Tibial artery (tissue), 4 donors: ENCODE measurements around the gene GOSR2.

Experiments
- DNase-seq, 2 donors: peaks; one replicate each; pipeline ENCODE4 v3.0.0-alpha.2; 2019
- H3K27ac ChIP-seq, 2 donors: fragments of 200-600 bp; sonication (generic) in 1 of 2; 1 replicate in 1 of 2; 2 replicates in 1 of 2; pipeline ENCODE4 v1.5.1; 2018 to 2019; ENCODE audit warnings: mild to moderate bottlenecking in 1 of 2
- H3K27me3 ChIP-seq, 2 donors: fragments of 200-600 bp; sonication (generic) in 1 of 2; one replicate each; pipeline versions ENCODE4 v1.5.1 to v1.6.0; 2016 to 2019
- H3K36me3 ChIP-seq, 3 donors: fragments of 200-600 bp; sonication (generic) in 2 of 3; one replicate each; pipeline ENCODE4 v1.5.1; 2016 to 2019; ENCODE audit warnings: mild to moderate bottlenecking in 2 of 3
- H3K4me1 ChIP-seq, 4 donors: fragments of 200-600 bp; sonication (generic) in 2 of 4; 1 replicate in 3 of 4; 2 replicates in 1 of 4; pipeline ENCODE4 v1.5.1; 2016 to 2019
- H3K4me3 ChIP-seq, 2 donors: fragments of 200-600 bp; sonication (generic) in 1 of 2; 1 replicate in 1 of 2; 2 replicates in 1 of 2; pipeline ENCODE4 v1.5.1; 2018 to 2019; ENCODE audit warnings: mild to moderate bottlenecking in 2 of 2
- H3K9me3 ChIP-seq, 3 donors: fragments of 200-600 bp; sonication (generic) in 1 of 3; one replicate each; pipeline ENCODE4 v1.5.1; 2016 to 2019
- intact Hi-C: fragments of 100-400 bp; cut with DNase I; formaldehyde crosslinking; loops from one replicate; pipeline ENCODE4 v1.15.0; 2023; ENCODE audit warnings: low total_unique reads
- TF ChIP-seq, protein P1 (sequence below), 2 experiments: fragments of 200-600 bp in 1 of 2; fragments of 450-650 bp in 1 of 2; IDR thresholded peaks; one replicate each; pipeline ENCODE4 v1.5.1; 2017 to 2019; ENCODE audit warnings: antibody characterized with exemption in 2 of 2, mild to moderate bottlenecking in 1 of 2, moderate library complexity in 1 of 2

GOSR2 gene

DNA sequence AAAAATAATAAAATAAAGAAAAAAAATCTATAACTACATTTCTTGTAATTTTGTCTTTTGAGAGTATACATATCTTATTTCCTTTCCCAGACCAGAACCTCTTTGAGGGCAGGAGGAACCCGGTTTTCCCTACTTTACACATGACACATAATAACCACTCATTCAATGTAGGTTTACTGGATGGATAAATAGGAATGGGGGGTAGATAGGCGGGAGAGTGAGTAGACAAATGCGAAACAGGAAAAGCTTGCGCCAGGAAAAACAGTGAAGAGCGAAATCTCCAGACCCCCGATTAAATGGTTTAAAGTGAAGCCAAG, 515 bp upstream of the GOSR2 start:
- intact Hi-C loops, result no loop called here
- TF ChIP-seq, protein P1, sequence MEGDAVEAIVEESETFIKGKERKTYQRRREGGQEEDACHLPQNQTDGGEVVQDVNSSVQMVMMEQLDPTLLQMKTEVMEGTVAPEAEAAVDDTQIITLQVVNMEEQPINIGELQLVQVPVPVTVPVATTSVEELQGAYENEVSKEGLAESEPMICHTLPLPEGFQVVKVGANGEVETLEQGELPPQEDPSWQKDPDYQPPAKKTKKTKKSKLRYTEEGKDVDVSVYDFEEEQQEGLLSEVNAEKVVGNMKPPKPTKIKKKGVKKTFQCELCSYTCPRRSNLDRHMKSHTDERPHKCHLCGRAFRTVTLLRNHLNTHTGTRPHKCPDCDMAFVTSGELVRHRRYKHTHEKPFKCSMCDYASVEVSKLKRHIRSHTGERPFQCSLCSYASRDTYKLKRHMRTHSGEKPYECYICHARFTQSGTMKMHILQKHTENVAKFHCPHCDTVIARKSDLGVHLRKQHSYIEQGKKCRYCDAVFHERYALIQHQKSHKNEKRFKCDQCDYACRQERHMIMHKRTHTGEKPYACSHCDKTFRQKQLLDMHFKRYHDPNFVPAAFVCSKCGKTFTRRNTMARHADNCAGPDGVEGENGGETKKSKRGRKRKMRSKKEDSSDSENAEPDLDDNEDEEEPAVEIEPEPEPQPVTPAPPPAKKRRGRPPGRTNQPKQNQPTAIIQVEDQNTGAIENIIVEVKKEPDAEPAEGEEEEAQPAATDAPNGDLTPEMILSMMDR (IDR thresholded peaks at IDR 0.05), result no peak
- Histone ChIP-seq H3K9me3 (no peaks in the 10 kb centered on the region), H3K36me3 (no peaks in the 10 kb centered on the region), H3K4me1 (peaks cover 0 to 39% (median 19%) of the 10 kb centered on the region in 4 donors), H3K27ac (peak overlapping the region; percentile 87 to 92), H3K27me3 (no peaks in the 10 kb centered on the region), H3K4me3 (peak overlapping the region; percentile 85 to 88)
- DNase-seq, result no peak

DNA sequence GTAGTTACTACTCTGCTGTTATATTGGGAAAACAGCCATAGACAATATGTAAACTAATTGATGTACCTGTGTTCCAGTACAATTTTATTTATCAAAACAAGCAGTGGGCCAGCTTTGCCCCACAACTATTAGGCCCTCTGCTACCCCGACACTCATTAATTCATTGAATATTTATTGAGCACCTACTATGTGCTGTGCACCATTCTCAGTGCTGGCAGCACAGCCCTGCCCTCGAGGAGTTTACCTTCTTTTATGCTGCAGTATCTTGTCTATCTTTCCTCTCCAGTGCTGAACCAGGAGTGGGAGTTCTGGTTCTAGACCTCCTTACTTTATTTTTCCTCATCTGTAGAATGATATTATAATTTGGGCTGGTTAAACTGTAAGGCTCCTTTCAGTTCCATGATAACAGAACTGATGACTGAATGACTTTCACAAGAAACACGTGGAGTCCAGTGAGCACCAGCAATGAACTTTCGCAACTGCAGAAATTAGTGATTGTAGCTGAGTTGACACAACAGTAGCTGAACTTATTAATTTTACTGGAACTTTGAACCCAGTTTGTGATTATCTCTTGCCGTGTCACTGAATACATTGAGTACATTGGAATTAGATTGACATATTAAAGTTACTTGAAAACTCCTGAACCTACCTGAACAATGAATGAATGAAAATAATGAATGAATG, 2.4 kb downstream of the GOSR2 start:
- Histone ChIP-seq H3K4me3 (no peak overlapping the region), H3K27me3 (no peaks in the 10 kb centered on the region), H3K9me3 (no peaks in the 10 kb centered on the region), H3K27ac (no peak overlapping the region), H3K4me1 (peaks cover 0 to 45% (median 27%) of the 10 kb centered on the region in 4 donors), H3K36me3 (peaks cover 0 to 13% (median 3%) of the 10 kb centered on the region in 3 donors)
- DNase-seq, result no peak
- intact Hi-C loops, result no loop called here
- TF ChIP-seq, protein P1 (IDR thresholded peaks at IDR 0.05), result no peak

DNA sequence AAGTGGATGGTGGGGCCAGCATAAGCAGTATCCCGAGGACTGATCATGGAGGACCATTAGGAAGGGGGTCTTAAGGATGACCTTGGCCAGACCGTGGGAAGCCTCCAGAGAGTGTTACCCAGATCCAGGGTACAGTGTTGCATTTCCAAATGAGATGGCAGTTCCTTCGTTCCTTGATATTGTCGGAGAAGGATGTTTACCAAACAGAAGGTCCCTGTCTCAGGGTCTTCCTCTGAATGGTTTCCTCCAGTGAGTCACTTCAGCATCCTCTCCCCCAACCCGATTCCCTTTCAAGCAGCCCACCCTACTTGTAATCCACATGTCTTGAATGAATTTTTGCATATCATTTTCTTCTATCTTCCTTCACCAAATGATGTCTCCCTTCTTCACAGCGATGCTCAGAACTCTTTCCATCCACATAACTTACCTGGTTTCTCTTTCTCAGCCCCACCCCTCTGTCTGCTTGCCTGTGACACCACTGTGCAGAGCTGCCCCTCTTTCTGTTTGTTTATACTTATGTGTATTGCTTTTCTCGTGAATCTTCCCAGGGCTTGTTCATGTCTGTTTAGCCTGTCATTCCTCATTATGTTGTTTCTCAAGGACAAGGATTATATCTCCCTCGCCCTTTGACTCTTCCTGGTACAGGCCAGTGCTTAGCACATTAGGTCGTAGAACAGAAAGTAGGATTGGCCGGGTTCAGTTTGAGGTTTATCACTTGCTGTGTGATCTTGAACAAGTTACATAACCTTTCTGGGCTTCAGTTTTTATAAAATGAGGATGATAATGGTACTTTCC, 5.7 kb downstream of the GOSR2 start:
- no peaks in the 10 kb centered on the region for H3K9me3 ChIP-seq
- no peak for DNase-seq
- H3K4me3 ChIP-seq, result no peak overlapping the region
- H3K27ac ChIP-seq, result no peak overlapping the region
- intact Hi-C loops, result no loop called here
- peaks cover 0 to 44% (median 26%) of the 10 kb centered on the region in 4 donors for H3K4me1 ChIP-seq
- H3K27me3 ChIP-seq, result no peaks in the 10 kb centered on the region
- peaks cover 29 to 46% (median 36%) of the 10 kb centered on the region in 3 donors for H3K36me3 ChIP-seq
- TF ChIP-seq, protein P1 (IDR thresholded peaks at IDR 0.05), result no peak

DNA sequence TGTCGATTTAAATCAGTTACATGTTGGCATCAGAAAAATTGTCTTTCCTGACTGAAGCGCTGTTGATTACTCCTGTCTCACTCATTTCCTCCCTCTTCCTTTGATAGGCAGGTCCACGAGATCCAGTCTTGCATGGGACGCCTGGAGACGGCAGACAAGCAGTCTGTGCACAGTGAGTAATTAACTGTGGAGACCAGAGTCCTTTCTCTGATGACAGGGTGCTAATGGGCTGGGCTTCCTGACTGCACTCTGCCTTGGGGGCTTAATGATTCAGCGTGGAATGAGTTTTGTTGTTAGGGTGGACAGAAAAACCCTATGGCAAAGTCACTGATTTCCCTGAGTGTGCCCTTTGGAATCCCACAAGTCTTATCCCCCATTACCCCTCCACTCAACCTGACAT, 6.5 kb downstream of the GOSR2 start:
- no peaks in the 10 kb centered on the region for H3K27me3 ChIP-seq
- intact Hi-C loops, result no loop called here
- H3K4me1 ChIP-seq, result peaks cover 0 to 36% (median 18%) of the 10 kb centered on the region in 4 donors
- H3K27ac ChIP-seq, result no peak overlapping the region
- DNase-seq, result no peak
- H3K9me3 ChIP-seq, result no peaks in the 10 kb centered on the region
- TF ChIP-seq, protein P1 (IDR thresholded peaks at IDR 0.05), result no peak
- peaks cover 37 to 53% (median 43%) of the 10 kb centered on the region in 3 donors for H3K36me3 ChIP-seq
- H3K4me3 ChIP-seq, result no peak overlapping the region

DNA sequence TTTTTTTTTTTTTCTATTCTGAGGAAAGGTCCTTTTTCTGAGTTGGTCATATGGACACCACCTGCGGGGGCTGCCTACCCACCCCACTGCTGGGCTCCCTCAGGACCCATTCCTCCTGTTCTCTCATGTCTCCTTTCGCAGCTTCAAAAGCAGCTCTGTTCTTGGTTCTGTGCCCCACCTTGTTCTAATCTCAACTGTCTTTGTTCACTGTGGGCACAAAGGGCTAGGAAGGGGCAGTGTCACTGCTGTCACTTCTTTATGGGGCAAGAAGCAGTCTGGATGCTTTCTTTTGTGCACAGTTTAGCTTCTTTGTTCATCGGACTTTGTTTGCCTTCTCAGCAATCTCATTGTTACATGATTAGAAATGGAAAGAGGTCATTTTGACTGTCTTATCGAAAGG, 7.1 kb downstream of the GOSR2 start:
- H3K4me1 ChIP-seq, result peaks cover 0 to 30% (median 13%) of the 10 kb centered on the region in 4 donors
- H3K4me3 ChIP-seq, result no peak overlapping the region
- H3K36me3 ChIP-seq, result peaks cover 42 to 60% (median 48%) of the 10 kb centered on the region in 3 donors
- TF ChIP-seq, protein P1 (IDR thresholded peaks at IDR 0.05), result no peak
- no peak for DNase-seq
- intact Hi-C loops, result no loop called here
- no peaks in the 10 kb centered on the region for H3K9me3 ChIP-seq
- no peak overlapping the region for H3K27ac ChIP-seq
- H3K27me3 ChIP-seq, result no peaks in the 10 kb centered on the region
